Fibroblast of the aortic adventitia (primary cell): Measurements from ENCODE around the gene SLC25A22. TPM values are rescaled to one million over a fixed set of nuclear protein-coding genes. Genes with fewer than 3 reads are reported as not detected.

ENCODE experiments used
- DNase-seq: peaks from one replicate; pipeline ENCODE4 v3.0.0-alpha.2; 2010; ENCODE audit warnings: low read depth
- H3K4me3 ChIP-seq: 2 replicates; pipeline ENCODE4 v1.5.1; 2011; ENCODE audit warnings: low read depth, mild to moderate bottlenecking, control low read depth, low read length, moderate library complexity
- CTCF ChIP-seq: IDR thresholded peaks from 2 replicates; pipeline ENCODE4 v1.5.1; 2011; ENCODE audit warnings: mild to moderate bottlenecking, low read length, control low read depth, inconsistent platforms; ENCODE audit not compliant: insufficient read depth
- total RNA-seq: library from RNA; depleted of rRNA; stranded (reverse); fragments of >200 nt; gene quantifications from 2 replicates; pipeline ENCODE4 v1.2.3, GENCODE V29; 2012; ENCODE audit warnings: low replicate concordance

The SLC25A22 gene
- total RNA-seq, 1 donor: 16.7 TPM

- H3K4me3 ChIP-seq: peak overlapping the region; percentile 10
- TF ChIP-seq CTCF: no peak
- DNase-seq: no peak
Measured at GRCh38 chr11:829176-829846, 31.2 kb upstream of the SLC25A22 start.

- no peak for TF ChIP-seq CTCF
- DNase-seq: no peak
Measured at GRCh38 chr11:828506-829175, 30.6 kb upstream of the SLC25A22 start.

GRCh38 chr11:827897-828192 lies 29.8 kb upstream of the SLC25A22 start, which contains the start of gene CRACR2B:
CRACR2B (plus strand) TSS chr11:827919; CDS start chr11:828608, 689 bp downstream.
- peak within 1 kb of the TSS; percentile 9 for H3K4me3 ChIP-seq
- no peak for TF ChIP-seq CTCF
- DNase-seq: no peak

More at GRCh38 chr11:828506-829175, 30.6 kb upstream of the SLC25A22 start:
- no peak overlapping the region for H3K4me3 ChIP-seq

GRCh38 chr11:827146-827896 lies 29.2 kb upstream of the SLC25A22 start:
- no peak for DNase-seq
- H3K4me3 ChIP-seq: peak overlapping the region; percentile 9

GRCh38 chr11:826836-827145 lies 28.7 kb upstream of the SLC25A22 start:
- no peak for TF ChIP-seq CTCF
- no peak for DNase-seq
- peak overlapping the region; percentile 9 for H3K4me3 ChIP-seq

More at GRCh38 chr11:827146-827896, 29.2 kb upstream of the SLC25A22 start:
- no peak for TF ChIP-seq CTCF

- H3K4me3 ChIP-seq: no peak overlapping the region
- TF ChIP-seq CTCF: no peak
- no peak for DNase-seq
Measured at GRCh38 chr11:826227-826621, 28.1 kb upstream of the SLC25A22 start.
